Measurements from ENCODE around the gene ZW10. TPM values are rescaled to one million over a fixed set of nuclear protein-coding genes. Genes with fewer than 3 reads are reported as not detected.
A peak's percentile ranks its signal among the peaks of the same experiment; 100 is the strongest.

ZW10 gene
- total RNA-seq, 1 donor from 2014 or later, result 35.7 TPM

GRCh38 chr11:113774174-113774503 lies 647 bp upstream of the ZW10 start:
- Mint-ChIP-seq H3K27me3 (ENCODE audit: insufficient read depth, low read depth) (peaks cover under 1% of the 10 kb centered on the region), H3K4me1 (peaks cover 11% of the 10 kb centered on the region), H3K4me3 (peak overlapping the region; percentile 98), H3K9me3 (no peaks in the 10 kb centered on the region), H3K36me3 (peaks cover 5% of the 10 kb centered on the region), H3K27ac (peak overlapping the region; percentile 98)
- no peaks in the 10 kb centered on the region for H4K20me1 ChIP-seq (ENCODE audit: low read depth)
- TF ChIP-seq EZH2phosphoT487 (IDR thresholded peaks at IDR 0.05) (no peak), EZH2 (IDR thresholded peaks at IDR 0.05) (no peak), CTCF (IDR thresholded peaks at IDR 0.05) (no peak)
- no peaks in the 10 kb centered on the region for H3K9me3 ChIP-seq (ENCODE audit: low read depth)
- peak overlapping the region; percentile 57 for H3K4me2 ChIP-seq
- peaks cover 3% of the 10 kb centered on the region for H3K4me1 ChIP-seq
- no peaks in the 10 kb centered on the region for H3K36me3 ChIP-seq
- no peak for DNase-seq (ENCODE audit: low spot score)
- H3K9ac ChIP-seq, result no peak overlapping the region
- H3K4me3 ChIP-seq, result peak overlapping the region; percentile 87
- H3K27me3 ChIP-seq, result peaks cover 16% of the 10 kb centered on the region
- no peak overlapping the region for H3K27ac ChIP-seq
- no peak overlapping the region for H2AFZ ChIP-seq (replicated peaks)
- H3K79me2 ChIP-seq (ENCODE audit: low read depth), result peaks cover 39% of the 10 kb centered on the region
- no peaks in the 10 kb centered on the region for H3F3A ChIP-seq (ENCODE audit: low read depth)

- no peaks in the 10 kb centered on the region for H3F3A ChIP-seq (ENCODE audit: low read depth)
- Mint-ChIP-seq H3K4me3 (peak overlapping the region; percentile 98), H3K9me3 (no peaks in the 10 kb centered on the region), H3K36me3 (peaks cover 6% of the 10 kb centered on the region), H3K4me1 (peaks cover 11% of the 10 kb centered on the region), H3K27me3 (ENCODE audit: insufficient read depth, low read depth) (no peaks in the 10 kb centered on the region), H3K27ac (peak overlapping the region; percentile 98)
- peak overlapping the region; percentile 87 for H3K4me3 ChIP-seq
- peaks cover 10% of the 10 kb centered on the region for H3K36me3 ChIP-seq
- no peak overlapping the region for H3K27ac ChIP-seq
- TF ChIP-seq CTCF (IDR thresholded peaks at IDR 0.05), result no peak
- no peak for TF ChIP-seq EZH2phosphoT487 (IDR thresholded peaks at IDR 0.05)
- TF ChIP-seq EZH2 (IDR thresholded peaks at IDR 0.05), result no peak
- H3K4me1 ChIP-seq, result peaks cover 3% of the 10 kb centered on the region
- peaks cover 41% of the 10 kb centered on the region for H3K79me2 ChIP-seq (ENCODE audit: low read depth)
- H3K4me2 ChIP-seq, result peak overlapping the region; percentile 78
- peak overlapping the region; percentile 54 for H2AFZ ChIP-seq (replicated peaks)
- peak overlapping the region; percentile 86 for H3K9ac ChIP-seq
- peak; percentile 44 for DNase-seq (ENCODE audit: low spot score)
- H3K27me3 ChIP-seq, result peaks cover 16% of the 10 kb centered on the region
- H3K9me3 ChIP-seq (ENCODE audit: low read depth), result no peaks in the 10 kb centered on the region
- H4K20me1 ChIP-seq (ENCODE audit: low read depth), result no peaks in the 10 kb centered on the region
Observed at GRCh38 chr11:113773092-113773415, 438 bp downstream of the ZW10 start.

GRCh38 chr11:113771964-113772363 lies 1.5 kb downstream of the ZW10 start:
- Histone ChIP-seq H3F3A (ENCODE audit: low read depth) (no peaks in the 10 kb centered on the region), H2AFZ (replicated peaks) (no peak overlapping the region), H3K27ac (no peak overlapping the region), H4K20me1 (ENCODE audit: low read depth) (peaks cover 3% of the 10 kb centered on the region), H3K4me1 (peaks cover 3% of the 10 kb centered on the region), H3K36me3 (peaks cover 13% of the 10 kb centered on the region), H3K4me3 (no peak overlapping the region), H3K9ac (no peak overlapping the region), H3K27me3 (peaks cover 16% of the 10 kb centered on the region), H3K79me2 (ENCODE audit: low read depth) (peaks cover 41% of the 10 kb centered on the region), H3K4me2 (peak overlapping the region; percentile 78), H3K9me3 (ENCODE audit: low read depth) (no peaks in the 10 kb centered on the region)
- DNase-seq (ENCODE audit: low spot score), result no peak
- H3K4me3 Mint-ChIP-seq, result peak overlapping the region; percentile 98
- peaks cover 16% of the 10 kb centered on the region for H3K36me3 Mint-ChIP-seq
- no peak overlapping the region for H3K27ac Mint-ChIP-seq
- no peaks in the 10 kb centered on the region for H3K9me3 Mint-ChIP-seq
- H3K4me1 Mint-ChIP-seq, result peaks cover 11% of the 10 kb centered on the region
- TF ChIP-seq EZH2phosphoT487 (IDR thresholded peaks at IDR 0.05) (no peak), CTCF (IDR thresholded peaks at IDR 0.05) (no peak), EZH2 (IDR thresholded peaks at IDR 0.05) (no peak)
- no peaks in the 10 kb centered on the region for H3K27me3 Mint-ChIP-seq (ENCODE audit: insufficient read depth, low read depth)
